Adrenal gland (tissue), 12 donors: ENCODE data around the gene SLC12A5. TPM values are rescaled to one million over a fixed set of nuclear protein-coding genes. Genes with fewer than 3 reads are reported as not detected.

Experiments
- DNase-seq, 7 donors: peaks; one replicate each; pipeline ENCODE4 v3.0.0-alpha.2; 2019 to 2020
- H3K27ac ChIP-seq, 5 donors: fragments of 200-600 bp; sonication (generic) in 4 of 5; 1 replicate in 3 of 5; 2 replicates in 2 of 5; pipeline versions ENCODE4 v1.5.1 to v1.8.0; 2016 to 2020; ENCODE audit warnings: mild to moderate bottlenecking in 1 of 5
- H3K27me3 ChIP-seq: fragments of 200-600 bp; 2 replicates; pipeline ENCODE4 v1.8.0; 2021
- H3K36me3 ChIP-seq, 2 donors: fragments of 200-600 bp; replicated peaks in 1 of 2; 1 replicate in 1 of 2; 2 replicates in 1 of 2; pipeline versions ENCODE4 v1.5.1 to v1.8.0; 2018 to 2022
- H3K4me1 ChIP-seq, 2 donors: fragments of 200-600 bp; replicated peaks in 1 of 2; 1 replicate in 1 of 2; 2 replicates in 1 of 2; pipeline versions ENCODE4 v1.5.1 to v1.8.0; 2018 to 2021
- H3K4me3 ChIP-seq, 4 donors: fragments of 200-600 bp; sonication (generic) in 3 of 4; one replicate each; pipeline ENCODE4 v1.5.1; 2016 to 2018
- H3K9me3 ChIP-seq, 3 donors: fragments of 200-600 bp; sonication (generic) in 1 of 3; replicated peaks in 1 of 3; 1 replicate in 2 of 3; 2 replicates in 1 of 3; pipeline versions ENCODE4 v1.5.1 to v1.8.0; 2016 to 2021
- CTCF ChIP-seq, 6 experiments: fragments of 450-650 bp in 4 of 6; fragments of 200-600 bp in 2 of 6; sonication (generic) in 1 of 6; IDR thresholded peaks; 1 replicate in 5 of 6; 2 replicates in 1 of 6; pipeline versions ENCODE4 v1.5.1 to v1.8.0; 2016 to 2021; ENCODE audit warnings: antibody characterized with exemption in 6 of 6, mild to moderate bottlenecking in 2 of 6, moderate library complexity in 1 of 6
- POLR2A ChIP-seq, 2 donors: fragments of 450-650 bp; IDR thresholded peaks; one replicate each; pipeline ENCODE4 v1.6.1; 2017; ENCODE audit warnings: antibody characterized with exemption in 2 of 2, mild to moderate bottlenecking in 2 of 2, moderate library complexity in 1 of 2
- WGBS, 4 donors: extraction: QIAGEN DNeasy Blood & Tissue Kit in 2 of 4; methylation state at CpG; one replicate each; pipeline versions ENCODE4 v1.1.5 to v1.1.7; 2013 to 2017; 5-methylcytosine and 5-hydroxymethylcytosine counted together
- intact Hi-C, 2 donors: fragments of 100-400 bp; cut with DNase I; formaldehyde crosslinking; loops; one replicate each; pipeline versions ENCODE4 v1.14.1 to v1.15.0; 2022 to 2023
- polyA plus RNA-seq, 3 donors: library from polyadenylated mRNA; stranded (reverse); fragments of 200-250 nt in 2 of 3; fragments of 350-450 nt in 1 of 3; fragmentation: Illumina TruSeq in 1 of 3; extraction: RNeasy Lipid Tissue Mini Kit (QIAGEN cat#74804) in 1 of 3; gene quantifications; one replicate each; pipeline ENCODE4 v1.2.3, GENCODE V29; 2013 to 2014
- total RNA-seq, 9 donors: library from RNA; depleted of rRNA in 4 of 9; stranded (reverse); fragments of >200 nt in 4 of 9; fragments of 120-200 nt in 1 of 9; fragmentation: NEBNext Ultra II Directional in 1 of 9; extraction: Animal tissue kit (Norgen Biotek cat#: 25700) in 1 of 9; gene quantifications; one replicate each; pipeline versions ENCODE4 v1.1.0 to v1.2.4, GENCODE V29; 2013 to 2023
- donor health status: healthy with polysubstance abuse.
- donor health status: Bipolar disorder and iron deficiency.
- donor health status: DM: yes; HTN: yes; CAD: no.
- donor health status: DM: no; HTN: no; CAD: no.
- donor health status: DM: no; HTN: no; CAD: no.
- donor health status: DM: yes; HTN: yes; CAD: no.

SLC12A5 gene
- total and polyA plus RNA-seq, 12 donors: 0.30 to 121 (median 16.2) TPM

GRCh38 chr20:46018112-46018511 lies 10.9 kb upstream of the SLC12A5 start:
- Histone ChIP-seq H3K4me3 (no peak overlapping the region), H3K36me3 (no peaks in the 10 kb centered on the region), H3K9me3 (no peaks in the 10 kb centered on the region), H3K27ac (no peak overlapping the region), H3K27me3 (no peaks in the 10 kb centered on the region), H3K4me1 (peaks cover 0 to 18% of the 10 kb centered on the region in 2 donors)
- no peak for DNase-seq
- intact Hi-C loops: loop anchor here (10.0 kb wide), 2 partner anchors 77 to 157 kb away; no protein-coding TSS in a partner anchor
- TF ChIP-seq POLR2A (IDR thresholded peaks at IDR 0.05) (no peak), CTCF (IDR thresholded peaks at IDR 0.05) (no peak)
- 62 to 83% (median 76%) methylated on average over 4 of the region's 4 CpGs for WGBS, 4 donors

GRCh38 chr20:46018611-46019010 lies 10.4 kb upstream of the SLC12A5 start:
- no peaks in the 10 kb centered on the region for H3K27me3 ChIP-seq
- 69 to 85% (median 72%) methylated on average over 6 of the region's 6 CpGs for WGBS, 4 donors
- DNase-seq: no peak
- peaks cover 0 to 18% of the 10 kb centered on the region in 2 donors for H3K4me1 ChIP-seq
- no peaks in the 10 kb centered on the region for H3K36me3 ChIP-seq
- TF ChIP-seq CTCF (IDR thresholded peaks at IDR 0.05): no peak
- no peak for TF ChIP-seq POLR2A (IDR thresholded peaks at IDR 0.05)
- H3K27ac ChIP-seq: no peak overlapping the region
- no peaks in the 10 kb centered on the region for H3K9me3 ChIP-seq
- H3K4me3 ChIP-seq: no peak overlapping the region
- intact Hi-C loops: loop anchor here (10.0 kb wide), 2 partner anchors 76 to 156 kb away; no protein-coding TSS in a partner anchor

DNA sequence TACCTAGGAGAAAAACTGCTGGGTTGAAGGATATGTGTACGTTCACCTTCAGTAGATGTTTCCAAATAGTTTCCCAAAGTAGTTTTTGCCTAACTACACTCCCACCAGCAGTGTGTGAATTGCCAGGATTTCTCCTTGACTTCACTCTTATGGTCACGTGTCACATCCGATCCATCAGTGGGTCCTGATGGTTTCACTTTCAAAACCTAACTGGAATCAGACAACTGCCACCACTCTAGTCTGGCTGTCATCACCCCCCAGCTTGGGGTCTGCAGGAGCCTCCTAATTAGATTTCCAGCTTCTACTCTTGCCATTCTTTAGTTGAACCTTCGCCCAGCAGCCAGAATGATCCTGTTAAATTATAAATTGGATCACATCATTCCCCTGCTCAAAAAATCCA lies 8.5 kb upstream of the SLC12A5 start:
- no peak overlapping the region for H3K27ac ChIP-seq
- no peak overlapping the region for H3K4me3 ChIP-seq
- no peaks in the 10 kb centered on the region for H3K27me3 ChIP-seq
- no peak for DNase-seq
- intact Hi-C loops: loop anchor here (5.0 to 10.0 kb wide), 3 partner anchors 54 to 154 kb away; partner anchors contain the start of gene NCOA5 (in 1 of the 2)
- peaks cover 0 to 12% of the 10 kb centered on the region in 2 donors for H3K4me1 ChIP-seq
- no peaks in the 10 kb centered on the region for H3K9me3 ChIP-seq
- TF ChIP-seq POLR2A (IDR thresholded peaks at IDR 0.05) (no peak), CTCF (IDR thresholded peaks at IDR 0.05) (no peak)
- WGBS, 4 donors: 50 to 74% (median 66%) methylated on average over 4 of the region's 4 CpGs
- no peaks in the 10 kb centered on the region for H3K36me3 ChIP-seq

- H3K27ac ChIP-seq: peak overlapping the region in 1 of 5 donors; percentile 76
- peak overlapping the region in 2 of 4 donors; percentile 32 to 83 for H3K4me3 ChIP-seq
These were observed 7.4 kb upstream of the SLC12A5 start for GRCh38 chr20:46021361-46022359.

More at GRCh38 chr20:46021361-46022359, 7.4 kb upstream of the SLC12A5 start:
- no peaks in the 10 kb centered on the region for H3K36me3 ChIP-seq
- peaks cover 0 to 12% of the 10 kb centered on the region in 2 donors for H3K4me1 ChIP-seq
- TF ChIP-seq CTCF (IDR thresholded peaks at IDR 0.05): peak in 1 of 6 experiments; percentile 7
- TF ChIP-seq POLR2A (IDR thresholded peaks at IDR 0.05): no peak
- DNase-seq: peak in 6 of 7 donors; percentile 68 to 85 (median 76)
- no peaks in the 10 kb centered on the region for H3K9me3 ChIP-seq
- H3K27me3 ChIP-seq: no peaks in the 10 kb centered on the region
- 6 to 13% (median 8%) methylated on average over 28 to 71 of the region's 71 CpGs for WGBS, 4 donors
- intact Hi-C loops: loop anchor here (5.0 to 10.0 kb wide), 3 partner anchors 53 to 153 kb away; partner anchors contain the start of gene NCOA5 (in 1 of the 2)
